HepG2 (cell line): ENCODE results near the gene ZNF30. TPM values are rescaled to one million over a fixed set of nuclear protein-coding genes. Genes with fewer than 3 reads are reported as not detected.
A peak's percentile ranks its signal among the peaks of the same experiment; 100 is the strongest.

Experiments used
- ATAC-seq: fragments of 200-7000 bp; cut with Tn5 transposase; 3 replicates; pipeline ENCODE4 v1.9.1; 2020; ENCODE audit warnings: mild to moderate bottlenecking, moderate library complexity
- BruUV-seq: library from RNA; stranded (reverse); fragments of 400-500 nt; replicated peaks from 2 replicates; lab custom pipeline; 2021; lab: Mats Ljungman, UMichigan
- CTCF ChIA-PET: fragments of 300-600 bp; formaldehyde crosslinking; extraction: SDS; loops from one replicate; lab custom pipeline; 2021; ENCODE audit warnings: low total read pairs, inconsistent platforms, low intra/inter-chr PET ratio; lab: Yijun Ruan, JAX
- POLR2A ChIA-PET: fragments of 350-600 bp; sonication (Branson Sonifier 250); formaldehyde crosslinking; loops from one replicate; lab custom pipeline; 2020; ENCODE audit warnings: antibody characterized with exemption, inconsistent platforms; lab: Yijun Ruan, JAX
- DNase-seq: peaks from one replicate; pipeline ENCODE4 v3.0.0-alpha.2; 2015; ENCODE audit warnings: low spot score
- FAIRE-seq: peaks from 3 replicates; lab custom pipeline; 2011; peaks lifted over from hg19 to GRCh38; lab: Jason Lieb, UNC
- H2AFZ ChIP-seq: one replicate; pipeline ENCODE4 v1.6.1; 2011; ENCODE audit warnings: low read length, inconsistent platforms
- H3K27ac ChIP-seq: fragments of 300-600 bp; 3 replicates; pipeline ENCODE4 v1.8.0; 2011; ENCODE audit warnings: mixed run types, mild to moderate bottlenecking, mixed read lengths, low read length, inconsistent platforms; ENCODE audit not compliant: insufficient read depth; ENCODE audit errors: extremely low read length
- H3K27me3 ChIP-seq, 2 experiments: fragments of 200-600 bp in 1 of 2; 2 replicates in 1 of 2; 3 replicates in 1 of 2; pipeline versions ENCODE4 v1.6.0 to v1.8.0; 2011; ENCODE audit warnings: low read length in 2 of 2, mild to moderate bottlenecking in 2 of 2, moderate library complexity in 2 of 2, inconsistent platforms in 1 of 2; ENCODE audit not compliant: insufficient read depth in 2 of 2, control insufficient read depth in 1 of 2
- H3K36me3 ChIP-seq, 2 experiments: fragments of 200-600 bp in 1 of 2; replicated peaks in 1 of 2; 2 replicates in 1 of 2; 3 replicates in 1 of 2; pipeline versions ENCODE4 v1.5.1 to v1.8.0; 2011; ENCODE audit warnings: low read length in 2 of 2, inconsistent platforms in 1 of 2; ENCODE audit not compliant: insufficient read depth in 2 of 2, control insufficient read depth in 1 of 2
- H3K4me1 ChIP-seq: 2 replicates; pipeline ENCODE4 v1.5.1; 2012; ENCODE audit warnings: low read length, inconsistent platforms; ENCODE audit not compliant: insufficient read depth
- H3K4me2 ChIP-seq: 2 replicates; pipeline ENCODE4 v1.6.0; 2011; ENCODE audit warnings: low read depth, low read length, inconsistent platforms
- H3K4me3 ChIP-seq, 3 experiments: fragments of 200-600 bp in 1 of 3; sonication (generic), shearing (Covaris generic) in 1 of 3; replicated peaks in 1 of 3; 2 replicates each; pipeline ENCODE4 v1.5.1; 2011 to 2016; ENCODE audit warnings: low read length in 3 of 3, inconsistent platforms in 2 of 3, low read depth in 2 of 3, mild to moderate bottlenecking in 2 of 3, control low read depth in 1 of 3, mixed read lengths in 1 of 3; ENCODE audit not compliant: insufficient read depth in 1 of 3
- H3K79me2 ChIP-seq: one replicate; pipeline ENCODE4 v1.6.1; 2011; ENCODE audit warnings: low read length, inconsistent platforms; ENCODE audit not compliant: insufficient read depth
- H3K9ac ChIP-seq: 2 replicates; pipeline ENCODE4 v1.6.0; 2011; ENCODE audit warnings: mild to moderate bottlenecking, low read depth, low read length, inconsistent platforms; ENCODE audit not compliant: insufficient read depth
- H3K9me3 ChIP-seq: 2 replicates; pipeline ENCODE4 v1.5.1; 2012; ENCODE audit warnings: mild to moderate bottlenecking, low read length
- H4K20me1 ChIP-seq: 2 replicates; pipeline ENCODE4 v1.6.0; 2011; ENCODE audit warnings: inconsistent platforms, mild to moderate bottlenecking, low read length, moderate library complexity; ENCODE audit not compliant: insufficient read depth
- STAG1 ChIP-seq: sonication (generic); formaldehyde crosslinking; IDR thresholded peaks from 2 replicates; pipeline ENCODE4 v1.4.0; 2020; ENCODE audit warnings: missing genetic modification reagents
- WGBS: methylation state at CpG from one replicate; pipeline ENCODE4 v1.1.6; 2017; ENCODE audit warnings: low lambda C conversion rate; 5-methylcytosine and 5-hydroxymethylcytosine counted together
- in situ Hi-C: cut with HindIII; loops from 2 replicates; pipeline ENCODE4 v1.10.0; 2017; ENCODE audit warnings: low pct_unique_long_range_greater_than_20kb; ENCODE audit not compliant: extremely low pct_ligation_motif_present
- intact Hi-C: fragments of 100-400 bp; cut with micrococcal nuclease; formaldehyde crosslinking; loops from one replicate; pipeline ENCODE4 v1.10.0; 2022; ENCODE audit not compliant: unreplicated experiment
- polyA plus RNA-seq, 8 experiments: library from polyadenylated mRNA; depleted of rRNA in 3 of 8; stranded (reverse) in 7 of 8; unstranded in 1 of 8; fragments of >200 nt; fragmentation: Illumina TruSeq in 4 of 8; extraction: Trizol in 4 of 8; gene quantifications; 2 replicates each; pipeline versions ENCODE4 v1.2.1 to v1.2.3, GENCODE V29; 2011 to 2016; ENCODE audit warnings: low read depth in 4 of 8, missing spikeins in 1 of 8, mixed read lengths in 1 of 8; ENCODE audit not compliant: insufficient read depth in 1 of 8
- total RNA-seq, 5 experiments: library from RNA; depleted of rRNA; stranded (reverse); fragments of >200 nt; fragmentation: Illumina TruSeq; extraction: Trizol; gene quantifications; 2 replicates each; pipeline ENCODE4 v1.2.3, GENCODE V29; 2016; ENCODE audit warnings: low read depth in 1 of 5
- TF ChIP-seq, protein P1 (sequence below): sonication (generic); formaldehyde crosslinking; IDR thresholded peaks from 2 replicates; pipeline ENCODE4 v1.8.1; 2022; ENCODE audit warnings: low read depth, mild to moderate bottlenecking, missing genetic modification reagents
- TF ChIP-seq, protein P2 (sequence below): sonication (generic); formaldehyde crosslinking; IDR thresholded peaks from 2 replicates; pipeline ENCODE4 v1.5.0; 2020; ENCODE audit warnings: mild to moderate bottlenecking, missing genetic modification reagents, moderate library complexity
- TF ChIP-seq, protein P3 (sequence below): sonication (generic); formaldehyde crosslinking; IDR thresholded peaks from 2 replicates; pipeline ENCODE4 v1.4.0; 2020; ENCODE audit warnings: mild to moderate bottlenecking, missing genetic modification reagents

ZNF30 gene
- total and polyA plus RNA-seq, 2 of the 13 experiments (the other 11 are each of a cell fraction or from before 2014, with no cell fraction given) = 2.3 to 4.4 TPM

DNA sequence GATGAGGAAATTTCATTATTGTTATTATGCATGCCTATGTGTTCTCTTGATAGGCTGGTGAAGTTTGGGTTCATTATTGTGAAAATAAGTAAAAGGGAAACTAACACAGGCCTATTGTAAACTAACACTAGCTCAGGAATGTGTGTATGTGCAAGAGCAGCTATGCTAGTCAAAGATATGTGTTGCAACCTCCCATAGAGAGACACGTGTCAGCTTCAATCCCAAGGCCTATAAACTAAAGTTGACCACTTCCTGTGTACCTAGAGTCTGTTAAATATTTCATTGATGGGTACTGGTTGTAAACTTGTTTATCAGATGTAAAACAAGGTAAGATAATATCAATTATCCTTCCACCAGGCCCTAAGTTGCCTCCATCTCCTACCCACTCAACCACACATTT, 44.7 kb upstream of the ZNF30 start (continued):
- TF ChIP-seq, protein P1, sequence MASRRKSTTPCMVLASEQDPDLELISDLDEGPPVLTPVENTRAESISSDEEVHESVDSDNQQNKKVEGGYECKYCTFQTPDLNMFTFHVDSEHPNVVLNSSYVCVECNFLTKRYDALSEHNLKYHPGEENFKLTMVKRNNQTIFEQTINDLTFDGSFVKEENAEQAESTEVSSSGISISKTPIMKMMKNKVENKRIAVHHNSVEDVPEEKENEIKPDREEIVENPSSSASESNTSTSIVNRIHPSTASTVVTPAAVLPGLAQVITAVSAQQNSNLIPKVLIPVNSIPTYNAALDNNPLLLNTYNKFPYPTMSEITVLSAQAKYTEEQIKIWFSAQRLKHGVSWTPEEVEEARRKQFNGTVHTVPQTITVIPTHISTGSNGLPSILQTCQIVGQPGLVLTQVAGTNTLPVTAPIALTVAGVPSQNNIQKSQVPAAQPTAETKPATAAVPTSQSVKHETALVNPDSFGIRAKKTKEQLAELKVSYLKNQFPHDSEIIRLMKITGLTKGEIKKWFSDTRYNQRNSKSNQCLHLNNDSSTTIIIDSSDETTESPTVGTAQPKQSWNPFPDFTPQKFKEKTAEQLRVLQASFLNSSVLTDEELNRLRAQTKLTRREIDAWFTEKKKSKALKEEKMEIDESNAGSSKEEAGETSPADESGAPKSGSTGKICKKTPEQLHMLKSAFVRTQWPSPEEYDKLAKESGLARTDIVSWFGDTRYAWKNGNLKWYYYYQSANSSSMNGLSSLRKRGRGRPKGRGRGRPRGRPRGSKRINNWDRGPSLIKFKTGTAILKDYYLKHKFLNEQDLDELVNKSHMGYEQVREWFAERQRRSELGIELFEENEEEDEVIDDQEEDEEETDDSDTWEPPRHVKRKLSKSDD = no peak

DNA sequence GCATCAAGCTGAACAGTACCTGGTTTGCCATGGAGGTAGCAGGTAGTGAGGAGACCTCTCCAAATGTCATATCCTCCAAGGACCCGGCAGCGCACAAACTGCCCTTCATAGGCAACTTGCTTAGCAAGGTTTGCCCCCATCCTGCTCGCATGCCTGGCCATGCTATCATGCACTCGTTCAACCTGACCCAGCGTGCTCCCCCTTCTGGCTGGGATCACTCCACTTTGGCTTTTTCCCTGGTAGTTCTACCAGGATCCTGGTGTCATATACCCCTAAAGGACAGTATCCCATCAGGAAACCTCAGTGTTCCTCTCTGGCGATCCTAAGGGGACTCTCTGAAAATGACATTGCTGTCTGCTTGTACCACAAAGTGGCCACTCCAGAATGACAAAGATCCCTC, 38.6 kb upstream of the ZNF30 start:
- Histone ChIP-seq H3K4me3 (no peak overlapping the region), H3K9ac (no peak overlapping the region), H3K9me3 (peaks cover 21% of the 10 kb centered on the region; the same call in 1 of the 2 replicates), H3K27ac (no peak overlapping the region), H4K20me1 (no peaks in the 10 kb centered on the region), H3K79me2 (no peaks in the 10 kb centered on the region), H3K36me3 (no peaks in the 10 kb centered on the region), H3K4me1 (peaks cover 12% of the 10 kb centered on the region), H3K27me3 (peaks cover 2 to 24% of the 10 kb centered on the region in 2 experiments; a peak in 3 of 5 replicates), H3K4me2 (no peak overlapping the region), H2AFZ (no peak overlapping the region)
- peak; percentile 45 for TF ChIP-seq STAG1 (CRISPR knock-in tag)
- TF ChIP-seq, protein P2, sequence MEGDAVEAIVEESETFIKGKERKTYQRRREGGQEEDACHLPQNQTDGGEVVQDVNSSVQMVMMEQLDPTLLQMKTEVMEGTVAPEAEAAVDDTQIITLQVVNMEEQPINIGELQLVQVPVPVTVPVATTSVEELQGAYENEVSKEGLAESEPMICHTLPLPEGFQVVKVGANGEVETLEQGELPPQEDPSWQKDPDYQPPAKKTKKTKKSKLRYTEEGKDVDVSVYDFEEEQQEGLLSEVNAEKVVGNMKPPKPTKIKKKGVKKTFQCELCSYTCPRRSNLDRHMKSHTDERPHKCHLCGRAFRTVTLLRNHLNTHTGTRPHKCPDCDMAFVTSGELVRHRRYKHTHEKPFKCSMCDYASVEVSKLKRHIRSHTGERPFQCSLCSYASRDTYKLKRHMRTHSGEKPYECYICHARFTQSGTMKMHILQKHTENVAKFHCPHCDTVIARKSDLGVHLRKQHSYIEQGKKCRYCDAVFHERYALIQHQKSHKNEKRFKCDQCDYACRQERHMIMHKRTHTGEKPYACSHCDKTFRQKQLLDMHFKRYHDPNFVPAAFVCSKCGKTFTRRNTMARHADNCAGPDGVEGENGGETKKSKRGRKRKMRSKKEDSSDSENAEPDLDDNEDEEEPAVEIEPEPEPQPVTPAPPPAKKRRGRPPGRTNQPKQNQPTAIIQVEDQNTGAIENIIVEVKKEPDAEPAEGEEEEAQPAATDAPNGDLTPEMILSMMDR (CRISPR knock-in tag) = peak; percentile 43
- TF ChIP-seq, protein P3, sequence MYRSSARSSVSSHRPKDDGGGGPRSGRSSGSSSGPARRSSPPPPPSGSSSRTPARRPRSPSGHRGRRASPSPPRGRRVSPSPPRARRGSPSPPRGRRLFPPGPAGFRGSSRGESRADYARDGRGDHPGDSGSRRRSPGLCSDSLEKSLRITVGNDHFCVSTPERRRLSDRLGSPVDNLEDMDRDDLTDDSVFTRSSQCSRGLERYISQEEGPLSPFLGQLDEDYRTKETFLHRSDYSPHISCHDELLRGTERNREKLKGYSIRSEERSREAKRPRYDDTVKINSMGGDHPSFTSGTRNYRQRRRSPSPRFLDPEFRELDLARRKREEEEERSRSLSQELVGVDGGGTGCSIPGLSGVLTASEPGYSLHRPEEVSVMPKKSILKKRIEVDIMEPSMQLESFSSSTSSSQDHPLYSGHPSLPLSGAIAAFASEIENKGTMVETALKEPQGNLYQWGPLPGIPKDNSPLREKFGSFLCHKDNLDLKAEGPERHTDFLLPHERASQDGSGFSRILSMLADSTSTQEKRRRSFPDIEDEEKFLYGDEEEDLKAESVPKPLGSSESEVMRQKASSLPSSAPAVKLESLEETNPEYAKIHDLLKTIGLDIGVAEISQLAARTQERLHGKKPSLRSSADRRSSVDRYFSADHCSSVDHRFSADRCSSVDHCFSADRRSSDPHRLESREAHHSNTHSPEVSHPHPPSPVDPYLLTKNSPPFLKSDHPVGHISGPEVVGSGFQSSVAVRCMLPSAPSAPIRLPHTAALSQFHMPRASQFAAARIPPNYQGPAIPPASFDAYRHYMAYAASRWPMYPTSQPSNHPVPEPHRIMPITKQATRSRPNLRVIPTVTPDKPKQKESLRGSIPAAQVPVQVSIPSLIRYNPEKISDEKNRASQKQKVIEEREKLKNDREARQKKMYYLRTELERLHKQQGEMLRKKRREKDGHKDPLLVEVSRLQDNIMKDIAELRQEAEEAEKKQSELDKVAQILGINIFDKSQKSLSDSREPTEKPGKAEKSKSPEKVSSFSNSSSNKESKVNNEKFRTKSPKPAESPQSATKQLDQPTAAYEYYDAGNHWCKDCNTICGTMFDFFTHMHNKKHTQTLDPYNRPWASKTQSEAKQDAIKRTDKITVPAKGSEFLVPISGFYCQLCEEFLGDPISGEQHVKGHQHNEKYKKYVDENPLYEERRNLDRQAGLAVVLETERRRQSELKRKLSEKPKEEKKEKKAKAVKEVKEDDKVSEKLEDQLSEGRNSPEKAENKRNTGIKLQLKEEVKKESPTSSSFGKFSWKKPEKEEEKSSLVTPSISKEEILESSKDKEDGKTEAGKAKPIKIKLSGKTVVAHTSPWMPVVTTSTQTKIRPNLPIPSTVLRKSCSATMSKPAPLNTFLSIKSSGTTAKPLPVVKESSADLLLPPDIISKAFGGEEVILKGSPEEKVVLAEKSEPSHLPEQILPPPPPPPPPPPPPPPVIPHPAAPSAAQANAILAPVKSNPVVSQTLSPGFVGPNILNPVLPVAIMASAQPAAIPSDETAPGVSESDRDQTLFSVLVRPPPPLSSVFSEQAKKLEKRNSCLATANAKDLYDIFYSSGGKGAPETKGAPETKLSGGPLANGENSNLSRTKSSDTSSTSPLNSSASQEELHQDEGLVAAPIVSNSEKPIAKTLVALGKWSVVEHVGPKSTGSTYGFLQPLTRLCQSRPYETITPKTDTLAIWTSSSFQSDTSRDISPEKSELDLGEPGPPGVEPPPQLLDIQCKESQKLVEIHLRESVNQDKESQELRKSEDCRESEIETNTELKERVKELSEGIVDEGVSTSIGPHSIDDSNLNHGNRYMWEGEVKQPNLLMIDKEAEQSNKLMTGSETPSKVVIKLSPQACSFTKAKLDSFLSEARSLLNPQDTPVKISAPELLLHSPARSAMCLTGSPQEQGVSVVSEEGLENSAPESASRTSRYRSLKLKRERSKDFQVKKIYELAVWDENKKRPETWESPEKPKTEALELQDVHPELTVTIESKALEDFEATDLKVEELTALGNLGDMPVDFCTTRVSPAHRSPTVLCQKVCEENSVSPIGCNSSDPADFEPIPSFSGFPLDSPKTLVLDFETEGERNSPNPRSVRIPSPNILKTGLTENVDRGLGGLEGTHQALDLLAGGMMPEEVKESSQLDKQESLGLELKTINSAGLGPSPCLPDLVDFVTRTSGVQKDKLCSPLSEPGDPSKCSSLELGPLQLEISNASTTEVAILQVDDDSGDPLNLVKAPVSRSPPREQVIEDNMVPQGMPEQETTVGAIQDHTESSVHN (CRISPR knock-in tag) = no peak
- ChIA-PET POLR2A (no interaction called here), CTCF (no interaction called here)
- BruUV-seq = no TSS peak
- intact Hi-C loops = no loop called here
- in situ Hi-C loops = no loop called here
- DNase-seq (peak; percentile 9), ATAC-seq (peak; percentile 65), FAIRE-seq (no peak)
- 31% methylated on average over 2 of the region's 6 CpGs for WGBS
